ENCODE data around the gene DYRK1A. TPM values are rescaled to one million over a fixed set of nuclear protein-coding genes. Genes with fewer than 3 reads are reported as not detected.

Gene DYRK1A
- total RNA-seq, 1 donor from 2014 or later, result 108 TPM

DNA sequence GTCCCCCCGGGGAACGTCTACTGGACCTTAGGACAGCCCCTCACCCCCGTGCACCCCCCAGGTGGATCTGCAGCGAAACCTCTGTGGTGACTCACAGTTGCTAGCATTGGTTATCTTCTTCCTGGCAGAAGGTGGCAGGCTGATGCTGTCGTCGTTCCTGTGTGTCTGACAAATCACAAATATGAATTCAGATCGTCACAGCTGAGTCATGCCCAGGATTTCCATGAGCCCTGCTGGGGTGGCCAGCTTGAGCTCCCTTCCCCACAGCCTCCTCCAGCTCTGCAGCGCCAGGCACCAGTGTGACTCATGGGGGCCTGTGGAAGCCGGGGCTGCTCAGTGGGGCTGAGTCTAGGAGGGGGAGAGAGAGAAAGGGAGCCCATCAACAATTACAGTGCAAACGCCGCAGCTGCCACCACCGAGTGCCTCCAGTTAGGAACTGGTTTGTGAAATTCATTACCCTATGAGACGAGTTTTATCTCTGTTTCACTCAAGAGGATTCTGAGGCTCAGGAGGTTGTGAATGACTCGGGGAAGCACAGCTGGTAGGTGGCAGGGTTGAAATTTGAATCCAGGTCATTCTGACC is 197.9 kb downstream of the DYRK1A start:
- Histone ChIP-seq H3K9me3 (ENCODE audit: low read depth) (no peaks in the 10 kb centered on the region), H3F3A (ENCODE audit: low read depth) (peaks cover 5% of the 10 kb centered on the region), H3K4me2 (peak overlapping the region; percentile 31), H3K27ac (no peak overlapping the region), H2AFZ (replicated peaks) (no peak overlapping the region), H4K20me1 (ENCODE audit: low read depth) (no peaks in the 10 kb centered on the region), H3K9ac (no peak overlapping the region), H3K4me3 (no peak overlapping the region), H3K4me1 (peaks cover 5% of the 10 kb centered on the region), H3K79me2 (ENCODE audit: low read depth) (no peaks in the 10 kb centered on the region), H3K36me3 (no peaks in the 10 kb centered on the region), H3K27me3 (no peaks in the 10 kb centered on the region)
- Mint-ChIP-seq H3K4me1 (peaks cover 18% of the 10 kb centered on the region), H3K9me3 (no peaks in the 10 kb centered on the region), H3K36me3 (no peaks in the 10 kb centered on the region), H3K4me3 (no peak overlapping the region), H3K27me3 (ENCODE audit: insufficient read depth, low read depth) (peaks cover 7% of the 10 kb centered on the region), H3K27ac (no peak overlapping the region)
- TF ChIP-seq EZH2 (IDR thresholded peaks at IDR 0.05), result no peak
- TF ChIP-seq, protein P1, sequence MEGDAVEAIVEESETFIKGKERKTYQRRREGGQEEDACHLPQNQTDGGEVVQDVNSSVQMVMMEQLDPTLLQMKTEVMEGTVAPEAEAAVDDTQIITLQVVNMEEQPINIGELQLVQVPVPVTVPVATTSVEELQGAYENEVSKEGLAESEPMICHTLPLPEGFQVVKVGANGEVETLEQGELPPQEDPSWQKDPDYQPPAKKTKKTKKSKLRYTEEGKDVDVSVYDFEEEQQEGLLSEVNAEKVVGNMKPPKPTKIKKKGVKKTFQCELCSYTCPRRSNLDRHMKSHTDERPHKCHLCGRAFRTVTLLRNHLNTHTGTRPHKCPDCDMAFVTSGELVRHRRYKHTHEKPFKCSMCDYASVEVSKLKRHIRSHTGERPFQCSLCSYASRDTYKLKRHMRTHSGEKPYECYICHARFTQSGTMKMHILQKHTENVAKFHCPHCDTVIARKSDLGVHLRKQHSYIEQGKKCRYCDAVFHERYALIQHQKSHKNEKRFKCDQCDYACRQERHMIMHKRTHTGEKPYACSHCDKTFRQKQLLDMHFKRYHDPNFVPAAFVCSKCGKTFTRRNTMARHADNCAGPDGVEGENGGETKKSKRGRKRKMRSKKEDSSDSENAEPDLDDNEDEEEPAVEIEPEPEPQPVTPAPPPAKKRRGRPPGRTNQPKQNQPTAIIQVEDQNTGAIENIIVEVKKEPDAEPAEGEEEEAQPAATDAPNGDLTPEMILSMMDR (IDR thresholded peaks at IDR 0.05), result no peak
- DNase-seq (ENCODE audit: low spot score), result peak; percentile 21

DNA sequence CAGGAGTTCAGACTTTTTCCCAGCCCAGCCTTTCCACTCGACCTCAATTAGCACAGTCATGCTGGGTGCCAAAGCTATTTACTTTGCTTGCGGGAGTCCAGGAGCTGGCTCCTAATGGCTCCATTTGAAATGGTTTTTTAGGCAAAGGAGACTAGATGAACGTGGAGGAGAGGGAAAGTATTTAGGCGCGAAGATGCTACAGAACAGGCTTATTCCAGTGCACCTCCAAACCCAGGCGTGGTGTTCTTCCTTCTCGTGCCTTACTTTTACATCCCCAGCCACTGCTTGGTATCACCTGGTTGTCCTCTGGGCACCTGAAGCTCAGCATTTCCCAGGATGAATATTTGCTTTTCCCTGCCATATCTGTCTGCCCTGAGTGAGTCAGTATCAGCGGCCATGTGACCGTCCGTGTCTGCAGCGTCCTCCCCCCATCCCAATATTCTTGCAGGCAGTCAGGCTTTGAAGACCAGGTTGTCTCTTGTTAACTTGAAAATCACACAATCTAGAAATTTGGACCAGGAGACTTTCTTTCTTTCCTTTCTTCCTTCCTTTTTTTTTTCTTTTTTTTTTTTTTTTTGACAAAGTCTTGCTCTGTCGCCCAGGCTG is 198.5 kb downstream of the DYRK1A start:
- peaks cover 7% of the 10 kb centered on the region for H3K27me3 Mint-ChIP-seq (ENCODE audit: insufficient read depth, low read depth)
- peaks cover 18% of the 10 kb centered on the region for H3K4me1 Mint-ChIP-seq
- no peaks in the 10 kb centered on the region for H3K36me3 Mint-ChIP-seq
- Histone ChIP-seq H3K4me3 (no peak overlapping the region), H3K36me3 (no peaks in the 10 kb centered on the region), H3K27me3 (no peaks in the 10 kb centered on the region), H3F3A (ENCODE audit: low read depth) (peaks cover 5% of the 10 kb centered on the region), H3K9me3 (ENCODE audit: low read depth) (no peaks in the 10 kb centered on the region), H3K79me2 (ENCODE audit: low read depth) (no peaks in the 10 kb centered on the region), H3K27ac (no peak overlapping the region), H3K4me1 (peaks cover 5% of the 10 kb centered on the region), H3K4me2 (peak overlapping the region; percentile 31), H4K20me1 (ENCODE audit: low read depth) (no peaks in the 10 kb centered on the region), H2AFZ (replicated peaks) (no peak overlapping the region), H3K9ac (no peak overlapping the region)
- no peaks in the 10 kb centered on the region for H3K9me3 Mint-ChIP-seq
- TF ChIP-seq EZH2 (IDR thresholded peaks at IDR 0.05), result no peak
- peak overlapping the region; percentile 17 for H3K4me3 Mint-ChIP-seq
- DNase-seq (ENCODE audit: low spot score), result peak; percentile 42
- no peak overlapping the region for H3K27ac Mint-ChIP-seq

DNA sequence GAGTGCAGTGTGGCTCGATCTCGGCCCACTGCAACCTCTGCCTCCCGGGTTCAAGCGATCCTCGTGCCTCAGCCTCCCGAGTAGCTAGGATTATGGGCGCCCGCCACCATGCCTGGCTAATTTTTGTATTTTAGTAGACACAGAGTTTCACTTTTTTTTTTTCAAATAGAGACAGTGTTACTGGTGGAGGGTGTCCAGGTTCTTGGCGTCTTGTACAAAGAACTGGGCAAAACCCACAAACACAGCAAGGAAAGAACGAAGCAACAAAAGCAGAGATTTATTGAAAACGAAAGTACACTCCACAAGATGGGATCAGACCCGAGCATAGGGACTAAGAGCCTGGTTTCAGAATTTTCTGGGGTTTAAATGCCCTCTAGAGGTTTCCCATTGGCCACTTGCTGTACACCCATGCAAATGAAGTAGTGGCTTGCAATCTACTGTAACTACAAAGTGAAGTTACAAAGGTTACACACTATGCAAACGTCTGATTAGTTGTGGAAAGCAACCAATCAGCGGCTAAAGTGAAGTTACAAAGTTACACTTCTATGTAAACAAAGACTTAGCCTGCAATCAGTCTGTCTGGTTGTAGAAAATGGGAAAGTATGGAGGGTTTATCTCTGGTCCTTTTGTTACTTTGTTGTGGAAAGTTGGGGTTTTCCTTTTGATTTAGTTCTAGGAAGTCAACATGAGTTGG is 199.1 kb downstream of the DYRK1A start:
- Histone ChIP-seq H3K79me2 (ENCODE audit: low read depth) (no peaks in the 10 kb centered on the region), H2AFZ (replicated peaks) (no peak overlapping the region), H3K4me2 (no peak overlapping the region), H3K9me3 (ENCODE audit: low read depth) (no peaks in the 10 kb centered on the region), H3K36me3 (no peaks in the 10 kb centered on the region), H3K4me3 (no peak overlapping the region), H4K20me1 (ENCODE audit: low read depth) (no peaks in the 10 kb centered on the region), H3K27me3 (no peaks in the 10 kb centered on the region), H3F3A (ENCODE audit: low read depth) (peaks cover 5% of the 10 kb centered on the region), H3K4me1 (peaks cover 5% of the 10 kb centered on the region), H3K9ac (no peak overlapping the region), H3K27ac (no peak overlapping the region)
- Mint-ChIP-seq H3K4me3 (no peak overlapping the region), H3K4me1 (peaks cover 18% of the 10 kb centered on the region), H3K36me3 (no peaks in the 10 kb centered on the region), H3K27ac (no peak overlapping the region), H3K9me3 (no peaks in the 10 kb centered on the region), H3K27me3 (ENCODE audit: insufficient read depth, low read depth) (peaks cover 8% of the 10 kb centered on the region)
- TF ChIP-seq EZH2phosphoT487 (IDR thresholded peaks at IDR 0.05), result no peak
- TF ChIP-seq, protein P1 (IDR thresholded peaks at IDR 0.05), result no peak
- no peak for TF ChIP-seq EZH2 (IDR thresholded peaks at IDR 0.05)
- no peak for DNase-seq (ENCODE audit: low spot score)

All from neural progenitor cell (in vitro differentiated cells).